Subcutaneous adipose tissue (tissue), 4 donors: ENCODE results near the gene TMEM72. TPM values are rescaled to one million over a fixed set of nuclear protein-coding genes. Genes with fewer than 3 reads are reported as not detected.

Source experiments
- total RNA-seq, 4 donors: library from RNA; depleted of rRNA; stranded (reverse); fragments of >200 nt; gene quantifications; one replicate each; pipeline ENCODE4 v1.1.0, GENCODE V29; 2016
- TF ChIP-seq, protein P1 (sequence below): fragments of 450-650 bp; IDR thresholded peaks from one replicate; pipeline ENCODE4 v1.5.1; 2016; ENCODE audit warnings: low read depth, mild to moderate bottlenecking, control low read depth, antibody characterized with exemption, moderate library complexity

The TMEM72 gene
- total RNA-seq, 4 donors from 2014 or later: not detected

DNA sequence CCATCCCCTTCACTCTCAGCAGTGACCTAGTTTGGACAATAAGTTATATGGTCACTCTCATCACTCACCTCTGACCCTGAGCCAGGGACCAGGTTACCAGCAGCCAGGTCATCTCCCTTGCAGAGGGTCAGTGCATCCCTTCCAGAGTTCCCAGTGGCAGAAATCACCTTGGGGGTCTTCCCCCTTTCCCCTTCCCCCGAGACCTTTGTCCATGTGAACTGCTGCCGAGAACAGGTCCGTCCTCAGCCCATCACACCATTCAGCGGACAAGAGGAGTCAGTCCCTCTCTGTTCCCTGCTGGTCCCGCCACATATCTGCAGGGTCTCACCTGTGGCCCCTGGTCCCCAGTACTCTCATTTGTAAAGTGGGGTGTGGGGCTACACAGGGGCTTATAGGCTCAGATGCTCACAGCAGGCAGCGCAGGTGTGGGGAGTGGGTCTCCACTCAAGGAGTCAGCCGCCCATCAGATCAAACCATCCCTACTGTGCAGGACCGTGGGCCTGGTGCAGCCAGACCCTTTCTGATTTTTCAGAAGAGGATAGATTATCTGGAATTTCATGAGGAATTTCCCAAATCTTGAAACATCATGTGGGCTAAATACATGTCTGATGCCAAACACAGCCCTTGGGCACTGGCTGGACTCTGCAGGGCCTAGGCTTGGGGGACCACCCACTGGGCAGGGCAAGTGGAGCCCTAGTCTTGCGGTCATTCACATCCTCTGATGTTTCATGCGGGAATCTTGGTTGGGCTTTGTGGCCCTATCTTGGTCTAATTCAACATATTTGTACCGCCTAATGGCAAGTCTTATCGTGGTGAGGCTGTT lies 61.0 kb downstream of the TMEM72 start:
- TF ChIP-seq, protein P1, sequence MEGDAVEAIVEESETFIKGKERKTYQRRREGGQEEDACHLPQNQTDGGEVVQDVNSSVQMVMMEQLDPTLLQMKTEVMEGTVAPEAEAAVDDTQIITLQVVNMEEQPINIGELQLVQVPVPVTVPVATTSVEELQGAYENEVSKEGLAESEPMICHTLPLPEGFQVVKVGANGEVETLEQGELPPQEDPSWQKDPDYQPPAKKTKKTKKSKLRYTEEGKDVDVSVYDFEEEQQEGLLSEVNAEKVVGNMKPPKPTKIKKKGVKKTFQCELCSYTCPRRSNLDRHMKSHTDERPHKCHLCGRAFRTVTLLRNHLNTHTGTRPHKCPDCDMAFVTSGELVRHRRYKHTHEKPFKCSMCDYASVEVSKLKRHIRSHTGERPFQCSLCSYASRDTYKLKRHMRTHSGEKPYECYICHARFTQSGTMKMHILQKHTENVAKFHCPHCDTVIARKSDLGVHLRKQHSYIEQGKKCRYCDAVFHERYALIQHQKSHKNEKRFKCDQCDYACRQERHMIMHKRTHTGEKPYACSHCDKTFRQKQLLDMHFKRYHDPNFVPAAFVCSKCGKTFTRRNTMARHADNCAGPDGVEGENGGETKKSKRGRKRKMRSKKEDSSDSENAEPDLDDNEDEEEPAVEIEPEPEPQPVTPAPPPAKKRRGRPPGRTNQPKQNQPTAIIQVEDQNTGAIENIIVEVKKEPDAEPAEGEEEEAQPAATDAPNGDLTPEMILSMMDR: no peak

DNA sequence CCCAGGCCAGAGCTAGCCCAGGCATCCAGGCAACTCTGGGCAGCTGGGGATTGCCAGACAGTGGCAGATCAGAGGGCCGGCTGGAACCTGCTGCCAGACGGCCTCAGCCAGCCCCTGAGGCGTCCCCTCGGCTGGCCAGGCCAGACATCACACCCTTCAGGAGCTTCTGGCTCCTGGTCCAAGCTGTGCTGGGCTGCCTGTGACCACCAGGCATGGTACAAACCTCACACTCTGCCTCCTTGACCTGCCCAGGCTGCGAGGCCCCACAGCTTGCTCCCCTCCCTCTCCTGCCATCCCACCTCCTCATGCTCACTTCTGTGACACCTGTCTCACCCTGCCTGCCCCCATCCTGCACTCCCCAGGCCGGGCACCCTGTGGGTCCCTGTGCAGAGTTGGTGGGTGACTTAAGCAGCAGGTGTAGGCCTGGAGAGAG lies 61.8 kb downstream of the TMEM72 start:
- TF ChIP-seq, protein P1: no peak

DNA sequence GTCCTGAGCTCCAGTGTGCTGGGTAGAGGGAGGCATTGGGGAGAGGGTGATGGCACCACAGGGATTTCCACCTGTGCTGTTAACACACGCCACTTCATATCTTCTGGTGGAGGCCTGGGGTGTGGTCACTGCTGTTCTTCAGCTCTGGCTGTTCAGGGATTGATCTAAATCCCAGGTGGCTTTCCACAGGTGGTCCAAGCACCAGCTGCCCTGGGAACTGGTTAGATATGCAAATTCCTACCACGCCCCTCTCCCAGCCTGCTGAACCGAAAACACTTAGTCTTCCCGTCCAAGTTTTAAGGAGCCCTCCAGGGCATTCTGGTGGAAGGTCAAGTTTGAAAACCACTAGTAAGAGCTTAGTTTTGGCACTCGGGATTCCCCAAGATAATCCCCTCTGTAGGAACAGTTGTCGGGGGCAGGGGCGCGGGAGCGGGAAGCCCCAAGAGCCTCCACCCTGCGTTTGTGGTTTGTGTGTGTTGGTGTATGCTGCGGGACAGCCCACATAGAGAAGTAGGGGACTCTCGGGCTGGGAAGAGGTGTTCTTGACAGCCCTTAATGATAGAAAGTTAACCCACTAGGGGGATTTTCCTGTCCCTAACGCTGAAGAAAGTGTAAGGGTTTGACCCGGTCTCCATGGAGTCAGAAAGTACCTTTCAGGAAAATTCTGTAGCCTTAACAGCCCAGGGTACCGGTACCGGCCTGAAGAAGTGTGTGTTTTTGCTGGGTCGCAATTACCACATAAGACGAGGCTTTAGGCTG lies 62.4 kb downstream of the TMEM72 start:
- TF ChIP-seq, protein P1: no peak

DNA sequence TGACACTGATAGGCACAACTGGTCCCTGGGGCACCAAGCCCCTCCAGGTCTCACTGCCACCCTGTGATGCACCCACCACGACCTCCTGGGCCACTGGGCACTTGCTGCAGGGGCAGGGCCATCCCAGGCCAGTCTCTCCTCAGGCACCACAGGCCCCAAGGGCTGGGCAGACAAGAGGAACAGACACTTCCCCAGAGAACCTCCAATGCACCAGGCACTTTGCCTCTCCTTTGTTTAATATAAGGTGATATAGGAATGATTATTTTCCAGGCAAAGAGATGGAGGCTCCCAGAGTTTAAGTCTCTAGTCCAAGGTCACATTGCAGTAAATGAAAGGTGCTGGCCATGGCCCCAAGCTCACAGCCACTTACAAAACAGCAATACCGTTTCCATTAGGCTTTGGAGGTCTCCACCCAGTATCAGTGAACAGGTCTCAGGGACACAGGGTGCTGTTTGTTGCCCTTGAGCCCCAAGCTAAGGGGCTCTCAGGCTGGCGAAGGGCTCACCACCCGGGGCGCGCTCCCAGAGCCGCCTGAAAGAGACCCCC lies 63.0 kb downstream of the TMEM72 start:
- TF ChIP-seq, protein P1: no peak

DNA sequence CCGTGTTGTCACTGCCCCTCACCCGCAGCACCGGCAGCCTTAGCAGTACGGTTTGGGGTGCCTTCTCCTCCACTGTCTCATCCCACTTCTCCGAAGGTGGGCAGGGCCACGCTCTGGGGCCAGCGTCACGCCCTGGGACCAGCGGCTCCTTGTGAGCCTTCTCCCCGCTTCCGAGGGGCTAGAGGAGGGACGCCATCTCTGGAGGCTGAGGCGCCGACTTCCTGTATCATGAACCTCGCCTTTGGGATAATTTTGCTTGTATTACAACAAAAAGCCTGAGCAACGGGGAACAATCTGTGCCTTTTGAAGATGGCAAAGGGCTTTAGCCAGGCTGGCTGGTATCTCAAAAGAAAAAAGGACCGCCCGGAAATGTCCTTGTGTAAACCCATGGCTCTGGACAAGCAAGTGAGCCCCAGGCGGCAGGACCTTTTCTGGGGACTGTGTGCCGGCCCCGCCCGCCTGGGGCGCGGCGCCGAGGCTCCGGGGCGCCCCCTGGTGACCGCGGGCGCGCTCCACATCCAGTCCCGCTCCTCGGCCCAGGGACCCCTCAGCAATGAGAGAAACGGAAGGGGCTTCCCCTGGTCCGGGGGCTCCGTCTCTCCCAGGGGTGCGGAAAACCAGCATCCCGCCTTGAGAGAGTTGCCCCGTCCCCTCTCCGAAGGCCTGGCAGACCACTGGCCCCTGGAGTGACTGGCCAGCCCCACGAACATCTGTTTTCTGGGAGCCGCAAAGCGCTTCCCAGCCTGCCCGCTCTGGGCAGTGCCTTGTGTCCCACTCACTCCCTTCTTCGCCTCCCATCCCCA lies 63.7 kb downstream of the TMEM72 start:
- TF ChIP-seq, protein P1: no peak

DNA sequence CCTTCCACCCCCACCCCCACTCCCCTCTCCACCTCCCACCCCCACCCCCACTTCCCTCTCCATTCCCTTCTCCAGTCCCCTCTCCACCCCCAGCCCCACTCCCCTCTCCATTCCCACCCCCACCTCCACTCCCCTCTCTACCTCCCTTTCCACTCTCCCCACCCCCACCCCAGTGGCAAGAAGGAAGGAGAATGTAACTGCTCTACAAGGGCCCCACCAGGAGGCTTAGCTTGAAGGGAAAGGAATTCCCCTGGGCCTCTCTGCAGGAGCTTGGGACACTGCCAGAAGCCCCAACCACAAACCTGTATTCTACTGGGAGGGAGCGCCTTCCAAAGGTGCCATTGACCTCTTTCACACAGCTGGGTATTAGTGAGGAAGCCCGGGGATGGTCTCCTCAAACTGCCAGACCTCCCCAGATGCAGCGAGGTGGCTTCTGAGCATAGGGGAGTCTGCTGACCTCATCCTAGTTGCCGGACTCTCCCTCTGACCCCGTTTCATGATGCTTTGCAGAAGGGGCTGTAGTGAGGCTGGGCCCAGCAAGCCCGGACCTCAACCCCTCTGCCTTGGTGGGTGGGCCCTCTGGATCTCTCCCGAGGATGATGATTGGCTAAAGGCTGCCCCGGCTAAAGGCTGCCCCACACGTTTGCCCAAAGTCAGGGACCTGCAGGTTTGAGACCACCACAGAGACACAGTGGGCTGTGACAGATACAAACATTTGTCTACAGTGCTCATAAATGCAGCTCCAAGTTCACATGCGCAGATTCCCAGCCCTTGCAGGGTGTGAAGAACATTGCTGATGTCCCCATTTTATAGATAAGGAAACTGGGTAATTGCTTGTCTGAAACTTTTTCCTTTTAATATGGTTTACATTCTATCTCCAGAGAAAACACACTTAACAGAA lies 64.5 kb downstream of the TMEM72 start:
- TF ChIP-seq, protein P1: no peak
